Head of caudate nucleus (tissue), 42 donors: Measurements from ENCODE around the gene KRT34.
"Not testable (repeated sequence)": the region's sequence is repeated elsewhere in the genome, so short reads cannot be mapped to it uniquely, and the experiment has no call there.

Experiments used
- DNase-seq, 42 donors: peaks; one replicate each; pipeline versions ENCODE4 v3.0.0 to v3.0.0-alpha.2; 2020 to 2021; ENCODE audit warnings: mixed read lengths in 7 of 42
- intact Hi-C: fragments of 100-400 bp; cut with DNase I; formaldehyde crosslinking; loops from one replicate; pipeline ENCODE4 v1.15.0; 2022

Gene KRT34

GRCh38 chr17:41377546-41377945, 4.6 kb downstream of the KRT34 start:
- DNase-seq, result no peak
- intact Hi-C loops, result no loop called here

- intact Hi-C loops, result no loop called here
Observed at GRCh38 chr17:41369713-41370112, 12.4 kb downstream of the KRT34 start, which contains the start of gene KRT33B. TSS of gene KRT33B (minus strand) at chr17:41369813. CDS start at chr17:41369750, 63 bp downstream.

GRCh38 chr17:41369023-41369422, 13.1 kb downstream of the KRT34 start:
- peak in 1 of 42 donors; percentile 4 for DNase-seq
- intact Hi-C loops, result no loop called here

More at GRCh38 chr17:41369713-41370112, 12.4 kb downstream of the KRT34 start, which contains the start of gene KRT33B:
- no peak for DNase-seq

- DNase-seq, result peak in 1 of 42 donors; percentile 16
- intact Hi-C loops, result no loop called here
Observed at GRCh38 chr17:41367426-41368075, 14.6 kb downstream of the KRT34 start.

- DNase-seq, result peak in 1 of 42 donors; percentile 5
- intact Hi-C loops, result no loop called here
Observed at GRCh38 chr17:41366070-41366469, 16.0 kb downstream of the KRT34 start.

- no peak for DNase-seq
- intact Hi-C loops, result no loop called here
Observed at GRCh38 chr17:41363881-41364280, 18.2 kb downstream of the KRT34 start.

- intact Hi-C loops, result no loop called here
- DNase-seq, result peak in 1 of 42 donors; percentile 3
Observed at GRCh38 chr17:41360296-41360995, 21.7 kb downstream of the KRT34 start.

- intact Hi-C loops, result no loop called here
Observed at GRCh38 chr17:41354536-41354935, 27.6 kb downstream of the KRT34 start.

GRCh38 chr17:41352597-41353366, 29.3 kb downstream of the KRT34 start:
- no peak for DNase-seq
- intact Hi-C loops, result no loop called here

More at GRCh38 chr17:41354536-41354935, 27.6 kb downstream of the KRT34 start:
- DNase-seq, result no peak

- DNase-seq, result no peak
- intact Hi-C loops, result no loop called here
Observed at GRCh38 chr17:41351177-41351576, 30.9 kb downstream of the KRT34 start.

GRCh38 chr17:41350381-41350878, 31.7 kb downstream of the KRT34 start, which contains the start of gene KRT33A:
TSS of gene KRT33A (minus strand) at chr17:41350828. CDS start at chr17:41350767, 61 bp downstream.
- intact Hi-C loops, result not testable (repeated sequence)
- peak in 1 of 42 donors; percentile 1 for DNase-seq

- intact Hi-C loops, result no loop called here
- peak in 2 of 42 donors; percentile 18 to 22 for DNase-seq
Observed at GRCh38 chr17:41347869-41348760, 34.0 kb downstream of the KRT34 start.

- intact Hi-C loops, result not testable (repeated sequence)
Observed at GRCh38 chr17:41346421-41346820, 35.7 kb downstream of the KRT34 start.

GRCh38 chr17:41345992-41346391, 36.1 kb downstream of the KRT34 start:
- DNase-seq, result peak in 2 of 42 donors; percentile 12 to 13
- intact Hi-C loops, result no loop called here

More at GRCh38 chr17:41346421-41346820, 35.7 kb downstream of the KRT34 start:
- peak in 1 of 42 donors; percentile 10 for DNase-seq

GRCh38 chr17:41343029-41343428, 39.1 kb downstream of the KRT34 start:
- intact Hi-C loops, result no loop called here
- no peak for DNase-seq

- intact Hi-C loops, result no loop called here
- DNase-seq, result peak in 1 of 42 donors; percentile 25
Observed at GRCh38 chr17:41340934-41341861, 40.9 kb downstream of the KRT34 start.

- intact Hi-C loops, result no loop called here
- no peak for DNase-seq
Observed at GRCh38 chr17:41340494-41340893, 41.6 kb downstream of the KRT34 start.
